NCI-H2171 (cell line): ENCODE measurements around the gene PAPOLA.

Experiments used
- DNase-seq: peaks from one replicate; lab custom pipeline; 2025; lab: John Stamatoyannopoulos, UW

Gene PAPOLA

GRCh38 chr14:96586056-96586455 is 83.9 kb downstream of the PAPOLA start:
- no peak for DNase-seq

- no peak for DNase-seq
Observed at GRCh38 chr14:96586921-96587822, 85.0 kb downstream of the PAPOLA start.

GRCh38 chr14:96587823-96588385 is 85.7 kb downstream of the PAPOLA start:
- DNase-seq: no peak

GRCh38 chr14:96588410-96589257 is 86.5 kb downstream of the PAPOLA start:
- no peak for DNase-seq

- no peak for DNase-seq
Observed at GRCh38 chr14:96589577-96589976, 87.4 kb downstream of the PAPOLA start.

GRCh38 chr14:96590190-96590864 is 88.1 kb downstream of the PAPOLA start:
- DNase-seq: no peak

GRCh38 chr14:96592591-96593386 is 90.6 kb downstream of the PAPOLA start:
- peak; percentile 32 for DNase-seq

- DNase-seq: no peak
Observed at GRCh38 chr14:96594961-96595360, 92.8 kb downstream of the PAPOLA start.

- DNase-seq: no peak
Observed at GRCh38 chr14:96597680-96598079, 95.5 kb downstream of the PAPOLA start.

- no peak for DNase-seq
Observed at GRCh38 chr14:96598332-96598928, 96.2 kb downstream of the PAPOLA start.

- no peak for DNase-seq
Observed at GRCh38 chr14:96599076-96599475, 96.9 kb downstream of the PAPOLA start.

GRCh38 chr14:96602186-96602585 is 100.0 kb downstream of the PAPOLA start:
- DNase-seq: no peak

- no peak for DNase-seq
Observed at GRCh38 chr14:96603350-96604255, 101.4 kb downstream of the PAPOLA start.

- DNase-seq: no peak
Observed at GRCh38 chr14:96614481-96614881, 112.3 kb downstream of the PAPOLA start.

- DNase-seq: no peak
Observed at GRCh38 chr14:96616161-96616721, 114.1 kb downstream of the PAPOLA start.
